Head of caudate nucleus (tissue), 42 donors: Measurements from ENCODE around the gene SMARCD3.

Experiments used
- DNase-seq, 42 donors: peaks; one replicate each; pipeline versions ENCODE4 v3.0.0 to v3.0.0-alpha.2; 2020 to 2021; ENCODE audit warnings: mixed read lengths in 7 of 42
- intact Hi-C: fragments of 100-400 bp; cut with DNase I; formaldehyde crosslinking; loops from one replicate; pipeline ENCODE4 v1.15.0; 2022

Gene SMARCD3

GRCh38 chr7:151251328-151251688 is 2.8 kb upstream of the SMARCD3 start:
- DNase-seq, result peak in 8 of 42 donors; percentile 31 to 61 (median 43)
- intact Hi-C loops, result no loop called here

GRCh38 chr7:151250181-151251132 is 2.0 kb upstream of the SMARCD3 start:
- intact Hi-C loops, result no loop called here
- no peak for DNase-seq

DNA sequence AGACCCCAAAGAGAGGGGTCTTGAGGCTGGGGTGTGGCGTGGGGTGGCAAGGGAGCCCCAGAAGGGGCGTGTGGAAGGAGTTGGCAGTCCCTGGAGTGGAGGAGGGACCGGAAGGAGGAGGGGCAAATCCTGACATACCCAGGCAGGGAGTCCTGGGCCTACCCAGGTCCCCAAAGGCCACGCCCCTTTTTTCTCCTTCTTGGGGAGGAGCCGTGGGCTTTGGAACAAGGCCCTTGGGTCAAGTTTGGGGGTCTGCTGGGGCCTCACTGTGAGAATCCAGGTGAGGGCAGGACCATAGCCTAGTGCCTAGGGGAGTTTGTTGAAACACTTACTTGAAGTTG is 1.2 kb upstream of the SMARCD3 start:
- DNase-seq, result peak in 3 of 42 donors; percentile 53 to 62 (median 61)
- intact Hi-C loops, result loop anchor here (10.0 kb wide), 1 partner anchor 55 kb away; no protein-coding TSS in a partner anchor

GRCh38 chr7:151249034-151249731 is 689 bp upstream of the SMARCD3 start:
- intact Hi-C loops, result loop anchor here (10.0 kb wide), 1 partner anchor 56 kb away; no protein-coding TSS in a partner anchor
- peak in 24 of 42 donors; percentile 30 to 73 (median 47) for DNase-seq

DNA sequence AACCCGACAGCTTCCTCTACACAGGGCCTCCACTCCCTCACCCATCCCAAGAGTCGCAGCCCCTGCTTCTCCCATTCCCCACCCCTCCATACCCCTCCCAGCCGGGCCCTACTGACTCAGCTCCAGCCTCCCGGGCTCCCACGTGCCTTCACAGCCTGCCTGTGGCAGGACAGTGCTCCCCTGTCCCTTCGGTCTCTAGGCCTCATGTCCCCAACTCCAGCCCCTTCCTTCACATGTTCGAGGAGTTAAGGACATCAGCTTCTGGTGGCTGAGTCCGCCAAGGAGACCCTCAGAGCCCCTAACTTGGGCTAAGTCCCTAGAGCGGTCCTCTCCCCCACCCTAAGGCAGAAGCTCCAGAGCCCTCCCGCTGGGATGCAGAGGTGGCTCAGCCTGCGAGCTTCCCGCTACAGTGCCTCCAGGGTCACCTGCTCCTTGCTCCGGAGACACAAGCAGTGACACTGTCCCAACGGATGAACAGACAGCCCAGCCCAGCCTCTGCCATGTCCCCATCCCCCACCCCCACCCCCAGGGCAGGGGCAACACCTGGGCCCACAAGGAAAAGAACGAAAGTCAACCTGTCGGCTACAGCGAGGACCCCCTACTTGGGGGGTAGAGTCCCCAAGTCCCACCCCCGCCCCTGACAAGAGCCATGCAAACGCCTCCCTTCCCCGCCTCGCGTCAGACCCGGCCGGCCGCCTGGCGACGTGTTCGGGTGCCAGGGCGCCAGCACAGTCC is 716 bp downstream of the SMARCD3 start:
- DNase-seq, result peak in 1 of 42 donors; percentile 70
- intact Hi-C loops, result loop anchor here (10.0 kb wide), 1 partner anchor 57 kb away; no protein-coding TSS in a partner anchor

- intact Hi-C loops, result loop anchor here (10.0 kb wide), 1 partner anchor 58 kb away; no protein-coding TSS in a partner anchor
- DNase-seq, result no peak
Measured at GRCh38 chr7:151246851-151247580, 1.5 kb downstream of the SMARCD3 start.

- no peak for DNase-seq
- intact Hi-C loops, result loop anchor here (10.0 kb wide), 1 partner anchor 59 kb away; no protein-coding TSS in a partner anchor
Measured at GRCh38 chr7:151246102-151246850, 2.2 kb downstream of the SMARCD3 start.

DNA sequence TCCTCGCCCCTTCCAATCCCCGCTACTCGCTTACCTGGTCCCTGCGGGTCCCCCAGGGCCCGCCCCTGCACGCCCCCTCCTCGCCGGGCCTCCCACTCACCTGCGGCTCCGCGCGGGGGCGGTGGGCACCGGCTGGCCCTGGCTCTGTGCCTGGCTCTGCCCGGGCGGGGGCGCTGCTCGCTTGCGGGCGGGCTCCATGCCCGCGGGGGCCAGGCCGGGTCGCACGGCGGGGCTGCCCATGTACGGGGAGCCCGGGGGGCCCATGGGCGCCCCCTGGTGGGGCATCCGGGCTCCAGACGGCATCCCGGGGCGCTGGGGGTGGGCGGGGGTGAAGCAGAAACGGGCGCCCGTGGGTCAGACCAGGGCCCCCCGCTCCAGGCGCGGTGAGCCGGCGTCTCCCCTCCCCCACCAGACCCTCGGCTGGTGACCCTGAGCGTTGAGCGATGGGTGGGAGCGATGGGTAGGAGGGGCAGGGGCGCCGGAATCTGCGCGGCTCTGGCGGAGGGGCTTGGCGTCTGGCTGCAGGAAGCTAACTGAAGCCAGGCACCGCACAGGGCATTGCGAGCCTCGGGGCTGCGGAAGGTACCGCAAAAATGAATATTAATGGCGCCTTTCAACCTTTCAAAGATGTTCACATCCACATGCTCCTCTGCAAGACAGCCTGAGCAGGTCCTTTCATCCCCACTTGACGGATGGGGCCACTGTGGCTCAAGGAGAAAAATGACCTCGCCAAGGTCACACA is 3.0 kb downstream of the SMARCD3 start:
- intact Hi-C loops, result loop anchor here (10.0 kb wide), 1 partner anchor 59 kb away; no protein-coding TSS in a partner anchor
- peak in 8 of 42 donors; percentile 33 to 67 (median 58) for DNase-seq

DNA sequence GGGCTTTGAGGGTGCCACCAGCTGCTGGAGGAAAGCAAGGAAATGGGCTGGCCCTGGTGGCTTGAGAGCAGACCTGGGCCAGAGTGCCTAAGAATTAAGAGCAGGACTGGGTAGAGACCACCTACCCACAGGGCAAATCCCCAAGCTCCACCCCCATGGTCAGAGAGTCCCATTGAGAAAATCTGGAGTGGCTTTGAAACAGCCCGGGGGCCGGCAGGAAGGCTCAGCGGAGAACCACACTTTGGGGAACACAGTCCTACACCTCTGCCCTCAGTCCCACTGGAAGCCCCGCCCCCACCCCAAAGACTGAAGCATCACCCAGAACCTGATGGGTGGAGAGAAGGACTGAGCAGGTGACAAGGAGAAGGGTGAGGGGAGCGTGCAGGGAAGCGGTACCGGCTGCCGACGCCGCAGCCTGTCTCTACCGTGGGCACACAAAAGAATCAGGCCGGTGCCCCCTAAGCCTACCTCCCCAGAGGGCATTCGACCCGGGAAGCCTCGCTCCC is 3.6 kb downstream of the SMARCD3 start:
- no peak for DNase-seq
- intact Hi-C loops, result loop anchor here (10.0 kb wide), 1 partner anchor 60 kb away; no protein-coding TSS in a partner anchor

GRCh38 chr7:151244196-151244840 is 4.2 kb downstream of the SMARCD3 start:
- DNase-seq, result peak in 31 of 42 donors; percentile 47 to 86 (median 70)

GRCh38 chr7:151243408-151244195 is 4.9 kb downstream of the SMARCD3 start:
- DNase-seq, result peak in 25 of 42 donors; percentile 32 to 83 (median 55)
- intact Hi-C loops, result loop anchor here (10.0 kb wide), 1 partner anchor 61 kb away; no protein-coding TSS in a partner anchor

More at GRCh38 chr7:151244196-151244840, 4.2 kb downstream of the SMARCD3 start:
- intact Hi-C loops, result loop anchor here (10.0 kb wide), 1 partner anchor 60 kb away; no protein-coding TSS in a partner anchor

DNA sequence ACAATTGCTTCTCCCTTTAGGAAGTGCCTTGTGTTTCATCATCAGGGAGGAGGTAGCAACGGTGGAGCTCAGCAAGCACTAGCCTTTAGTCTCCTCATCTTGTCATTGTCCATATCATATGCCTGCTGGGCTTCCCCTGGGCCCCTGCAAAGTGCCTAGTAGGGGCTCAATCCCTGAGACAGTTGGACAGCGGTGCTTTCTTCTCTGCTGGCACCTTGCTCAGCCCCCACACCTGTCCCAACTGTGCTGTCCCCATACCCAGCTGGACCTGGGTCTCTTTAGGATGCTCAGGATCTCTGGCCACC is 5.5 kb downstream of the SMARCD3 start:
- DNase-seq, result peak in 1 of 42 donors; percentile 22
- intact Hi-C loops, result loop anchor here (10.0 kb wide), 1 partner anchor 62 kb away; no protein-coding TSS in a partner anchor

DNA sequence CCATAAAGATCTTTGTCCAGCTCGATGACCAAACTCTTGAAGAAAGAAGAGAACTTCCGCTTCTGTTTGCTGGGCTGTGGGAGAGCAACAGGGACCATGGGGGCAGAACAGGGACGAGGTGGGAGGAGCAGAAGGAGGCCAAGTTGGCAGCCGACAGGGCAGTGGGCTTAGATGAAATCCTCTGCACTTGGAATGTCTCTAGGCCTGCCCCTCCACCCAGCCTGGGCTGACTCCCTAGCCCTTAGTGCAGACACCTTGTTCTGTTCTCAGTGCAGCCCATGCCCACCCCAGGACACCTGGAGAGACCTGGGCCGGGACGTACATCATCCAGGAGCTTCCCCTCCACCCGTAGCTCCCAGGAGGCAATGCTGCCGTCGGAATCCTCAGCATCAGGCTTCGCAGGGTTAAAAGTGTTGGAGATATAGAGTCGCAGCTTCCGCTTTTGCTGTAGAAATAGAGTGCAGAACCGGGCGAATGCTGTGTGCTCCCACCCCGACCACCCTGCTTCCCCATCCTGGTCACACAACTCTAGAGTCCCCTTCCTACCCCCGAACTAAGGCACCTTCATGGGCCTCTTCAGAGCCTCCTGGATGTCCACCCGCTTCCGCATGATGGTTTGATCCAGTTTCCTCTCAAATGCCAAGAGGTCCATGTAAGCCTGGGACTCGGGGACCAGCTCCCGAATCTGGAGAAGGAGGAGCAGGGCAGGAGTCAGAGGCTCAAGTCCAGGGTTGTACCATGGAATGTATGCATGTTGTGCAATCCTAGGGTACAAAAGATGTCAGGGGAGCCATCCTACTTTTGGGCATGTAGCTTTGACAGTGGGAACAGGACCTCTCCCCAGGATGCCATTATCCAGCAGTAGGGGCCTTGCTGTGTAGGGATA is 6.1 kb downstream of the SMARCD3 start:
- intact Hi-C loops, result loop anchor here (10.0 kb wide), 1 partner anchor 62 kb away; no protein-coding TSS in a partner anchor
- peak in 3 of 42 donors; percentile 18 to 39 (median 36) for DNase-seq

- DNase-seq, result no peak
- intact Hi-C loops, result loop anchor here (10.0 kb wide), 1 partner anchor 63 kb away; no protein-coding TSS in a partner anchor
Measured at GRCh38 chr7:151241755-151242096, 6.8 kb downstream of the SMARCD3 start.
